ENCODE data around the gene ADGRG6.
"Not testable (repeated sequence)": the region's sequence is repeated elsewhere in the genome, so short reads cannot be mapped to it uniquely, and the experiment has no call there.

The ADGRG6 gene

DNA sequence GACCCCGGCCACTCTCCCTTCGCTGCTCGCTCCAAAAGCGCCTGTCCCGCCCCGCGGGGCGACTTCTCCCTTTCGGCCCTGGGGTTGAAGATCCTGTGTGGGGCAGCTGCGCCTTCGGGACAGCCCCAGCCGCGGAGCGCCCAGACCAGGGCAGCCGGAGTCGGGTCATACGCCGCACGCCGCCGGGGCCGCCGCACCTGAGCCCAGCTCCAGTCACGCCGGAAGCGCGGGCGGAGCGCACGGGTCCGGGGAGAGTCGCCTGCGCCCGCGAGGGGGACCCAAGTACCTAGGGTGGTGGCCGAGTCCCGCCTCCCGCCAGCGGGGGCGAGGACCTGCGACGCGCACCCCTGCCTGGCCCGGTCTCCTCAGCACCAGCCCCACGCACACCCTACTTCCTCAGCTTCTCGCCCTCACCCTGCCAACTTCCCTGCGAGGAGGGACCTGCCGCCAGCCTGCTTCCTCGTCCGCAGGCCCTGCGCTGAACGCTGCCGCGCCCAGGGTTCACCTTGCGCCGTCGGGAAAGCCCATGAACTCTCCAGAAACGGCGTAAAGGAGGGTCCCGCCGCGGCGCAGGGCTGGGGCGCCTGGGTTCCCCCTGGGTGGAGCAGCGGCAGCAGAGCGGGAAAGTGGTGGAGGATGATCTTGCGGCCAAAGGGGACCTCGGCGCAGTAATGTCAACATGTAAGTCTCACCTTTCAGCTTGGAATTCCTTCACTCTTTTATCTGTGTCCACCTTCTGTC is at the start of gene ADGRG6:
Gene ADGRG6, plus strand, starts transcription at position 357 of the 741 bp plus-strand sequence. Its CDS starts 323 bp downstream, at position 680.
- DNase-seq (ENCODE audit: low read depth), result peak; percentile 51

- DNase-seq (ENCODE audit: low read depth), result no peak
These were observed 47.3 kb upstream of the ADGRG6 start for GRCh38 chr6:142254513-142254912.

DNA sequence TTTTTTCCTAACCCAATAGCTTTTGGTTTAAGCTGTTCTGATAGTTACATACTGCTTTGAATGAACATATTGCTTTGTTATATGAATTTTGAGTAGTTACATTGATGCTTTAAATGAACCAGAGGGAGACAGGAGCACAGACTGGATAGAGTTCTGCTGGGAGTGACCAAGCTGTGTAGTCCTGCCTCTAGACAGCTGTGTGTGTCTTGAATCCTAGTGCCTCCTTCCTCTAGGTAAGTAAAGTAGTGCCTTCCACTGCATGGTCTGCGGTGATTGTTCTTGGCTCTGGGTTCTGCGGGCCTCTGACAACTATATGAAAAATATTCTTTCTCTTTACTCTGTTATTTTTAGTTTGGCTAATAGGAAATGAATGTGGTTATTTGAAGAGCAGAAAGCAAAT is 46.0 kb upstream of the ADGRG6 start:
- DNase-seq (ENCODE audit: low read depth), result no peak

DNA sequence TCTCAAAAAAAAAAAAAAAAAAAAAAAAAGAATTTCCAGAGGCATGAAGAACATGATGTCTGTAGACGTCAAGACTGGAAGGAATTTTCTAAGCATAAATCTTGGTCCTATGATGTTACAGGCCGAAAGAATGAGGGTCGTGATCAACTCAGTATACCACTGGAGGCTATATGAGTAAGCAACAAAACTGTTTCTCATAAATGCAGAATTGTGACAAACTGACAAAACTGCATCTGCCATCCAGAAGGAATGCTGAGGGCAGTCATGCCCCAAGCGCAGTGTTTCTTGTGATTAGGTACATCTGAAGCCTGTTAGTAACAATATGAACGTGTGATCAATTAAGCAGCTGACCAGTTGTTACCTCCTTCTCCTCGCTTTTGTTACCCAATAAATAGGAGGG is 43.5 kb upstream of the ADGRG6 start:
- DNase-seq (ENCODE audit: low read depth), result no peak

DNA sequence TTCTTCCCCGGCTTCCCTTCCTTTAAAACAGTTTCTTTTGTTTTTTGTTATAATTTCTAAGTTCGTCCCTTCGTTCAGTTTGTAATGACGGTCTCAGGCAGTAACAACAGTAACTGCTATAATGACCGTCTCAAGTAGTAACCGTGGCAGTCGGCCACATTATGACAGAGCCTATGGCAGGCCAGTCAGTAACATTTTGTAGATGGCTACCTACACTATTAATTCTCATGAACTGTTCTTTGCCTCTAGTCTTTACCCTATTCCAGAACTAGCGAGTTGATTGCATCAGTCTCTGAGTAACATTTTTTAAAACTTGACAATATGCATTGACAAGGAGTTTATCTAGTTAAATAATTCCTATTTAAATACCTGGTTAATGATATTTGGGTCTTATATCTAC is 43.0 kb upstream of the ADGRG6 start:
- DNase-seq (ENCODE audit: low read depth), result no peak

DNA sequence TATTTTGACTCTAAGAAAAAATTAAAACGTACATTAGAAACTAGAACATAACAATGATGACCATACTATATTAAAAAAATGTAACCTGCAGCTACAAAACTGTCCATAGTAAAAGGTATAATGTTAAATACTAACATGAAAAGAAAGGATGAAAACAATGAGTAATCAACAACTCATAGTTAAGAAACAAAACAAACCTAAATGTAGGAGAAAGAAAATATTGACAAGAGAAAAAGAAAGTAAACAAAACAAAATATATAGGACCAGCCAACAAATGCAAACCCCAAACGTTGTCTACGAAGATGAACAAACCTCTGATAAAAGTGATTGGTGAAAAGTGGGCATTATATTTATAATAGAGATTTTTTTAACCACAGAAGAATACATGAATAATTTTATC is 41.1 kb upstream of the ADGRG6 start:
- no peak for DNase-seq (ENCODE audit: low read depth)

GRCh38 chr6:142262231-142262630 is 39.6 kb upstream of the ADGRG6 start:
- DNase-seq (ENCODE audit: low read depth), result no peak

DNA sequence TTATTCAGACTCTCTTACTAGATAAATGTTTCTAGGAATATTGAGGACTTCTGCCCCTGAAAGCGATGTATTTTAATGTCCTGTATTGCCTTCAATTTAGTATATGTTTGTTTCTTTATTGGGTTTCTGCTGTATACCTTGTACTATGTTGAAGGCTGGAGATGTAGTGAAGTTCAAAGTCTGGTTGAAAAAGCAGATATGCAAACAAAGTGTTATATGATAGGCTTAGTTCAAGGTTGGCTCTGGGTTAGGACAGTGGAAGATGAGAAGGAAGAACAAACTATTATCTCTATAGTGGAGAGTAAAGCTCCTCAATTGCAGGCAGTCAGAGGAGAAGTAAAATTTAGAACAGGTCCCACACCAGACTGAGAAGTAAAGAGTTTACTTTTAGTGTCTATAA is 36.3 kb upstream of the ADGRG6 start:
- no peak for DNase-seq (ENCODE audit: low read depth)

DNA sequence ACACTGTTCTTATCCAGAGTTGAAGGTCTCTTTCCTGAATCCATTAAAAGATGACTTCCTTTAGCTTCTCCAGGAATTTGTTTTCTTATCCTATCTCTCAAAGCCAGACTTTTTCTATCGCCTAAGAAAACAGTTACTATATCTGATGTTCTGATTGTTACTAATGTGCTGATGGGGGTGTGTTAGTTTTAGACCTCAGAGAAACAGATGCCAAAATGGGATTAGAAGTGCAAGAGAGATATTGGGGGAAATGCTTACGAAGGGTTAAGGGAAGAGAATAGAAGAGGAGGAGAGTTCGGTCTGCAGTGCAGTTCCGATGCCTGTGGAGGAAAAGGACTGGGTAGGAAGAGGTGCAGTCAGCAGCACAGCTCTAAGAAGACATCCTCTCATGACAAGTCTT is 35.7 kb upstream of the ADGRG6 start:
- no peak for DNase-seq (ENCODE audit: low read depth)

- no peak for DNase-seq (ENCODE audit: low read depth)
These were observed 30.3 kb upstream of the ADGRG6 start for GRCh38 chr6:142271476-142271875.

GRCh38 chr6:142274656-142275055 is 27.2 kb upstream of the ADGRG6 start:
- DNase-seq (ENCODE audit: low read depth), result no peak

DNA sequence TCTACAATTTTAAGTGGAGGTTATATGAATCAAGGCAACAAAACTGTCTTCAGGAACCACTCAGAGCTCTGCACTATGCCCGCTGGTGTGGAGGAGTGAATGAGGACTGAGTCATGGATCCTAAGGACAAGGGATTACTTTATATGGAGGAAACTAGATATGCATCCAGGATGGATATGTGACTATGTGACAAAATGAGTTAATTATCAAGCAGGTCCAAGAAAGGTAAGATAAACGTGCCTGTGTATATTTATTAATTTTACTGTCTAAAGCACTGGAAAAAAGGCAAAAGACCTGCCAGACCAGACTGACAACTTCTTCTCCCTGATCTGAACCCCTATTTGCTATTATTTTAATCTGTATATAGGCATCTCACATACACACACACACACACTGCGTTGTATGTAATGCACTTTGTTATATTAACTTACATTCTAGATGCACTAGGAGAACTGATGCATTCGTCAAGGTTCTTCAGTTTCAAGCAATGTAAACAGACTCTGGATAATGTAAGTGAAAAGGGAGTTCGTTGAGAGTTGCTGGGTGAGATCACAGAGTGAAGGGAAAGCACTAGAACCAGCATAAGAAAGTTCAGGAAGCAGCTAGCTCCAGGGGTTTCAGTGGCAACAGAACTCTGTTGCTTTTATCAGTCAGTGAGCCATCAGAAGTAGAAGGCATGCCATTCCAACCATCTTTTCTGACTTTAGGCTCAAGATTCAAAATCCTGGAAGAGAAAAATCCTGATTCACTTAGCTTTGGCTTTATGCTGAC is 26.4 kb upstream of the ADGRG6 start:
- no peak for DNase-seq (ENCODE audit: low read depth)

- no peak for DNase-seq (ENCODE audit: low read depth)
These were observed 25.6 kb upstream of the ADGRG6 start for GRCh38 chr6:142276256-142276655.

DNA sequence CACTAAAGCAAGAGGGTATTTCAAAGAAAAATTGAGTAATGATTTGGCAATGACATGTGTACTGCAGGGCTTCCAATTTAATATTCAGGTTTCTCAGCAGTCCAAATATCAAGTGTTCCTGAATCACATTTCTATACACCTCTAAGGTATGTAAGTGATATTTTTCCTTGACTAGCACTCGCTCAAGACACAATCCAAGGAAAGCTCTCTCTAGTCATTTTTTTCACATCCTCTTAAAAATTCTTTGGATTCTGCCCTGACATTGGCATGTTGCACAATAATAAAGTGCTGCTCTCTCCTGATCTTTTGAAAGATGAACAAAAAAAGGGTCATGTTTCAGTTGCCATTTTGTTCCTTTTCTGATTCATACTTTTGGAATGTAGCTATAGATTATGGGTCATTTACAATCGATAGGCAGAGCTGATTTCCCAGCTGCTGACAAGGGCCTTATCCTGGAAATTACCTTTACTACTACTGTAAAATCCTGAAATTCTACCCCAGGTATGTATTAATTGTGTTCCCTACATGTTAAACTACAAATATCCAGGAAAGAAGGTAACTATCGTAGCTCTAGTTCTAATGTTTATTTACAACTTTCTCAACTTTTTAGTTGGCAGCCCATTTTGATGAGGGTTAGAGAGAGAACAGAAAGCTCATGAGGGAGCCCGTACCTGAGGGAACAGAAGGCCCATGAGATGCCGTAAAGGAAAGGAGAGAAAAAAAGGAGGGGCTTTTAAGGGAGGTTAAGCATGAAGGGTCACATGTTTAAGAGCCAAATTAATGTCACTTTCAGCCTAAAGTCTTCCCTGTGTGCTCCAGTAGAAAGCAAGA is 22.2 kb upstream of the ADGRG6 start:
- no peak for DNase-seq (ENCODE audit: low read depth)

GRCh38 chr6:142280265-142280664 is 21.5 kb upstream of the ADGRG6 start:
- DNase-seq (ENCODE audit: low read depth), result no peak

DNA sequence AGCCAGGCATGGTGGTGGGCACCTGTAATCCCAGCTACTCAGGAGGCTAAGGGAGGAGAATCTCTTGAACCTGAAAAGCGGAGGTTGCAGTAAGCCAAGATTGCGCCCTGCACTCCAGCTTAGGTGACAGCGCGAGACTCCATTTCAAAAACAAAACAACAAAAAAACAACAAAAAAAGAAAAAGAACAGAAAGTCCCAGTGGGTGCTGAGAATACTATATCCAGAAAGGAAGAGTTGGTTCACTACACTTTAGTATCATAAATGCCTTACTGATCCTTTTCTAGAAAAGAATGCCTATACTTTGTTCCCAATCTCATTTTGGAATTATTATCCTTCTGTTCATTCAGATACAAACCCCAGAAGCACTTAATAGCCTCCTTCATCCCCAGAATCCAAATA is 20.9 kb upstream of the ADGRG6 start:
- no peak for DNase-seq (ENCODE audit: low read depth)

GRCh38 chr6:142283138-142283537 is 18.7 kb upstream of the ADGRG6 start:
- DNase-seq (ENCODE audit: low read depth), result not testable (repeated sequence)

DNA sequence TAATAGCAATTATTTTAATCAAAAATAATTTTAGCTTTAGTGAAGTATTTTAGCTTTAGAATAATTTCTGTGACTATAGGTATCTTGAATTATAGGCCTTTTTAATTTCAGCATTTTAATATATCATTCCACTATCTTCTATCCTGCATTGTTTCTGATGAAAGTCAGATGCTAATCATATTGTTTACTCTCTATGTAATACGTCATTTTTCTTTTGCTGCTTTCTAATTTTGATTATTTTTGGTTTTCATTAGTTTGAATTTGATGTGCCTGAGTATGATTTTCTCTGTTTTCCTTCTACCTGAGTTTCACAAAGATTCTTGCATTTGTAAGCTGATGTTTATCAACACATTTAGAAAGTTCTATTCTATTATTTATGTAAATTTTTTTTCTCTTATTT is 17.4 kb upstream of the ADGRG6 start:
- no peak for DNase-seq (ENCODE audit: low read depth)

DNA sequence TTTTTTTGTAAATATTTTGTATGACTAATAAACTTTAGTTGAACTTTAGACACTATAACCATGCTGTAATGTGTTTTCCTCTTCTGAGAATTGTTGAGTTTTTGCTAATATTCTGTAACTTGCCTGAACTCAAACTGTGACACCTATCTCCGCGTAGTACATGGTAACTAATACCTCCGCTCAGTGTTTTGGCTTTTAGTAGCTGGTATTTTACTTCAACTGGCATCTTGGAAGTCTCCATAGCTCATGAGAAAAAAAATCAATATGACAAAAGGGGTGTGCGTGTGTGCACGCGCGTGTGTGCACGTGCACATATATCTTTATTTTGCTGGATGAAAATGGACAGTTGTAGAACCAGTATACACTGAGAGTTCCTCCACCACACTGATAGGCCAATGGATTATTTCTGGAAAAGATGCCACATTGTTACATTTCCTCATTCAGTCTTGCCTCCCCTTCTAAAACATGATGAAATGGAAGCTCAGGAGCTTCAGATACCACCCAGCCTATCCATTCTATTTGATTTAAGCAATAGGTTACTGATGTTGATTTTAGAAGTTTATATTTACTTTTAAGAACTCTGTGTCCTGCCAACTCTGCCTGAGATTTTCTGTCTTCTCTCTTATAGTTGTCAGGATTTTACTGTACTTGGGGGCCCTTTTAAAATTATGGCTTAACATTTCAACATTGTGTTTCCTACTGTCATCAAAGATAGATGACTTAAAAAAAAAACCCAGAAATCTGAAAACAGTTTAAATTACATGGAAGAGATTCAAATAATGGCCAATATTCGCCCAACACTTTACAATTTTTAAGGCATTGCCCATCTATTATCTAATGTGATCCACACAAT is 16.3 kb upstream of the ADGRG6 start:
- no peak for DNase-seq (ENCODE audit: low read depth)

- no peak for DNase-seq (ENCODE audit: low read depth)
These were observed 15.8 kb upstream of the ADGRG6 start for GRCh38 chr6:142286088-142286409.

- DNase-seq (ENCODE audit: low read depth), result no peak
These were observed 12.1 kb upstream of the ADGRG6 start for GRCh38 chr6:142289687-142290086.

DNA sequence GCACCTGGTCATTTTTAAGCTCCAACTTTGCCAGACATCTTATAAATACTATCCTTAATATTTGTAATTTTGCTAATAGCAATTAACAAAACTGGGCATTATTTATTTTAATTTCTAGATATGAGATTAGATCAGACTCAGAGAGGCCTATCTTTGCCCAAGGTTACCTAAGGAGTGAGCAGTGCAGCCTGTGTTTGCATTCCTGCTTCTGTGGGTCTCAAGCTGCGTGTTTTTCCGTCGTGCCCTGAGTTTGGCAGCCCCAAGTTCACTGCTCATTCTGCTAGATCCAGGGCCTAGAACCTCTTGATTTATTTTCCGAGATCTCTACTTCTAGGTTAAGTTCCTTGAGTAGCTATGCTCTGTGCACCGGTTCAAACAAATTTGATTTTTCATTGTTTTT is 11.0 kb upstream of the ADGRG6 start:
- no peak for DNase-seq (ENCODE audit: low read depth)
